WTC11 (cell line): ENCODE results near the gene CLDN22. TPM values are rescaled to one million over a fixed set of nuclear protein-coding genes. Genes with fewer than 3 reads are reported as not detected.

Experiments used
- ATAC-seq: fragments of 200-7000 bp; cut with Tn5 transposase; 2 replicates; pipeline ENCODE4 v1.10.0; 2021; ENCODE audit warnings: mild to moderate bottlenecking, moderate library complexity
- CTCF ChIA-PET: fragments of 300-600 bp; sonication (Branson Sonifier 250); formaldehyde crosslinking; loops from one replicate; lab custom pipeline; 2021; ENCODE audit warnings: antibody characterized with exemption; lab: Charles Lee
- POLR2A ChIA-PET: fragments of 350-600 bp; sonication (Branson Sonifier 250); formaldehyde crosslinking; loops from one replicate; lab custom pipeline; 2021; ENCODE audit warnings: antibody characterized with exemption; lab: Charles Lee
- DNase-seq: peaks from one replicate; pipeline ENCODE4 v3.0.0; 2021; ENCODE audit warnings: low spot score
- H3K27ac Mint-ChIP-seq: 2 replicates; pipeline ENCODE4 v1.8.0; 2021; ENCODE audit warnings: mixed read lengths
- H3K27me3 Mint-ChIP-seq: 2 replicates; pipeline ENCODE4 v1.8.0; 2021; ENCODE audit warnings: low read depth, mild to moderate bottlenecking, moderate library complexity, mixed read lengths
- H3K36me3 Mint-ChIP-seq: 2 replicates; pipeline ENCODE4 v1.8.0; 2021; ENCODE audit warnings: mixed read lengths
- H3K4me1 Mint-ChIP-seq: 2 replicates; pipeline ENCODE4 v1.8.0; 2022; ENCODE audit warnings: mixed read lengths
- H3K4me3 Mint-ChIP-seq: 2 replicates; pipeline ENCODE4 v1.8.0; 2021; ENCODE audit warnings: mild to moderate bottlenecking, moderate library complexity, mixed read lengths
- H3K9me3 Mint-ChIP-seq: 2 replicates; pipeline ENCODE4 v1.8.0; 2021; ENCODE audit warnings: mixed read lengths
- CREM ChIP-seq: sonication (generic); formaldehyde crosslinking; IDR thresholded peaks from 2 replicates; pipeline ENCODE4 v1.8.1; 2022; ENCODE audit warnings: mild to moderate bottlenecking, missing genetic modification reagents, moderate library complexity
- ELF4 ChIP-seq: sonication (generic); formaldehyde crosslinking; IDR thresholded peaks from 2 replicates; pipeline ENCODE4 v1.8.1; 2022; ENCODE audit warnings: low read depth, mild to moderate bottlenecking, moderate library complexity, missing genetic modification reagents
- HMGA2 ChIP-seq: fragments of 250-450 bp; sonication (Bioruptor Pico); IDR thresholded peaks from 2 replicates; pipeline ENCODE4 v1.4.0; 2021; ENCODE audit warnings: mild to moderate bottlenecking, moderate library complexity
- IRF2 ChIP-seq: sonication (generic); formaldehyde crosslinking; IDR thresholded peaks from 2 replicates; pipeline ENCODE4 v1.8.0; 2022; ENCODE audit warnings: low read depth, missing genetic modification reagents, borderline replicate concordance
- JAZF1 ChIP-seq: fragments of 250-450 bp; sonication (Bioruptor Pico); IDR thresholded peaks from 2 replicates; pipeline ENCODE4 v1.9.0; 2021; ENCODE audit warnings: moderate library complexity, mild to moderate bottlenecking, inconsistent platforms
- NFE2L1 ChIP-seq: sonication (generic); formaldehyde crosslinking; IDR thresholded peaks from 2 replicates; pipeline ENCODE4 v1.8.1; 2023; ENCODE audit warnings: missing genetic modification reagents
- NR2C2 ChIP-seq: sonication (generic); formaldehyde crosslinking; IDR thresholded peaks from 2 replicates; pipeline ENCODE4 v1.8.0; 2022; ENCODE audit warnings: mild to moderate bottlenecking, missing genetic modification reagents
- SOX15 ChIP-seq: fragments of 250-450 bp; sonication (Bioruptor Pico); IDR thresholded peaks from 2 replicates; pipeline ENCODE4 v1.9.0; 2021; ENCODE audit warnings: mild to moderate bottlenecking
- SP1 ChIP-seq: sonication (generic); formaldehyde crosslinking; conservative IDR thresholded peaks from 2 replicates; pipeline ENCODE4 v1.8.1; 2022; ENCODE audit warnings: missing genetic modification reagents
- TEAD1 ChIP-seq: sonication (generic); formaldehyde crosslinking; IDR thresholded peaks from 2 replicates; pipeline ENCODE4 v1.8.0; 2022; ENCODE audit warnings: mild to moderate bottlenecking, missing genetic modification reagents
- ZNF121 ChIP-seq: sonication (generic); formaldehyde crosslinking; IDR thresholded peaks from 2 replicates; pipeline ENCODE4 v1.8.0; 2023; ENCODE audit warnings: missing genetic modification reagents
- ZNF396 ChIP-seq: fragments of 250-450 bp; sonication (Bioruptor Pico); IDR thresholded peaks from 2 replicates; pipeline ENCODE4 v1.8.0; 2021; ENCODE audit warnings: mild to moderate bottlenecking, moderate library complexity, borderline replicate concordance
- total RNA-seq: library from RNA; stranded (reverse); gene quantifications from 3 replicates; pipeline ENCODE4 v1.2.3, GENCODE V29; 2021
- TF ChIP-seq, protein P1 (sequence below): sonication (generic); formaldehyde crosslinking; IDR thresholded peaks from 2 replicates; pipeline ENCODE4 v1.8.0; 2022; ENCODE audit warnings: mild to moderate bottlenecking, missing genetic modification reagents
- TF ChIP-seq, protein P2 (sequence below): sonication (generic); formaldehyde crosslinking; IDR thresholded peaks from 2 replicates; pipeline ENCODE4 v1.8.1; 2023; ENCODE audit warnings: mild to moderate bottlenecking, missing genetic modification reagents
- TF ChIP-seq, protein P3 (sequence below): sonication (generic); formaldehyde crosslinking; IDR thresholded peaks from 2 replicates; pipeline ENCODE4 v1.8.1; 2023; ENCODE audit warnings: mild to moderate bottlenecking, missing genetic modification reagents, moderate library complexity
- TF ChIP-seq, protein P4 (sequence below): fragments of 250-450 bp; sonication (Bioruptor Pico); IDR thresholded peaks from 2 replicates; pipeline ENCODE4 v1.9.0; 2021; ENCODE audit warnings: mild to moderate bottlenecking, borderline replicate concordance
- TF ChIP-seq, protein P5 (sequence below): sonication (generic); formaldehyde crosslinking; IDR thresholded peaks from 2 replicates; pipeline ENCODE4 v1.8.1; 2022; ENCODE audit warnings: missing genetic modification reagents, borderline replicate concordance
- TF ChIP-seq, protein P6 (sequence below): sonication (generic); formaldehyde crosslinking; IDR thresholded peaks from 2 replicates; pipeline ENCODE4 v1.8.1; 2023; ENCODE audit warnings: mild to moderate bottlenecking, missing genetic modification reagents, borderline replicate concordance
- TF ChIP-seq, protein P7 (sequence below): sonication (generic); formaldehyde crosslinking; IDR thresholded peaks from 2 replicates; pipeline ENCODE4 v1.8.0; 2022; ENCODE audit warnings: mild to moderate bottlenecking, missing genetic modification reagents

The CLDN22 gene
- total RNA-seq, 1 experiment from 2014 or later = not detected

DNA sequence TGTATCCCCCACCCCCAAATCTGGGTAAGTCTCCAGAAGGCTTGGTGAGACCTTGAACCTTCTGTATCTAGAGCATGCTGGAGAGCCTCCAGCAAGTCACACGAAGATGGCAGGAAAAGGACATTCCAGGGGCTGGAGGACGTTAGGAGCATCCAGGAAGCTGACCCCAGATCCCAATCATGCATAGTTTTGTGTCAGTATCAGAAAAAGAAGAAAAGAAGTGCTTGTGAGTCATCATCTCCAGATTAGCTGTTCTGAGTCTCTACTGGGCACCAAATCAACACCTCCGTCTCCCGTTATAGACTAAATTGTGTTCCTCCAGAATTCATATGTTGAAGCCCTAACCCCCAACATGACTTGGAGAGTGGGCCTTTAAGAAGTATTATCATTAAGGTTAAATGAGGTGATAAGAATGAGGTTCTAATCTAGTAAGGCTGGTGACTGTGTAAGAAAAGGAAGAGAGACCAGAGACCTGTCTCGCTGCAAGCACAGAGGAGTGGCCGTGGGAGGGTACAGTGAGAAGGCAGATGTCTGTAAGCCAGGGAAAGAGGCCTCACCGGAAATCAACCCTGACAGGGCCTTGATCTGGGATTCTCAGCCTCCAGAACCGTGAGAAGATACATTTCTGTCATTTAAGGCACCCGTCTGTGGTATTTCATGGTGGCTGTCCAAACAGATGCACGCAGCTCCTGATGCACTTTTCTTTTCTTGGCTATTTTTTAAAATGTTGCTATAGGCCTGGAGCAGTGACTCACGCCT is 40.3 kb upstream of the CLDN22 start:
- Mint-ChIP-seq H3K9me3 (peaks cover 6% of the 10 kb centered on the region), H3K4me3 (no peak overlapping the region), H3K36me3 (no peaks in the 10 kb centered on the region), H3K4me1 (peaks cover 15% of the 10 kb centered on the region), H3K27ac (no peak overlapping the region), H3K27me3 (no peaks in the 10 kb centered on the region; the same call in 1 of the 2 replicates)
- ATAC-seq = no peak
- TF ChIP-seq, protein P1, sequence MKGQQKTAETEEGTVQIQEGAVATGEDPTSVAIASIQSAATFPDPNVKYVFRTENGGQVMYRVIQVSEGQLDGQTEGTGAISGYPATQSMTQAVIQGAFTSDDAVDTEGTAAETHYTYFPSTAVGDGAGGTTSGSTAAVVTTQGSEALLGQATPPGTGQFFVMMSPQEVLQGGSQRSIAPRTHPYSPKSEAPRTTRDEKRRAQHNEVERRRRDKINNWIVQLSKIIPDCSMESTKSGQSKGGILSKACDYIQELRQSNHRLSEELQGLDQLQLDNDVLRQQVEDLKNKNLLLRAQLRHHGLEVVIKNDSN (CRISPR knock-in tag) = no peak
- TF ChIP-seq IRF2 (no peak), ELF4 (CRISPR knock-in tag) (no peak), SOX15 (CRISPR knock-in tag) (no peak), NFE2L1 (CRISPR knock-in tag) (no peak), NR2C2 (CRISPR knock-in tag) (no peak), CREM (no peak), SP1 (CRISPR knock-in tag) (no peak), ZNF121 (CRISPR knock-in tag) (no peak), HMGA2 (no peak), JAZF1 (CRISPR knock-in tag) (no peak), ZNF396 (CRISPR knock-in tag) (no peak), TEAD1 (CRISPR knock-in tag) (no peak)
- TF ChIP-seq, protein P2, sequence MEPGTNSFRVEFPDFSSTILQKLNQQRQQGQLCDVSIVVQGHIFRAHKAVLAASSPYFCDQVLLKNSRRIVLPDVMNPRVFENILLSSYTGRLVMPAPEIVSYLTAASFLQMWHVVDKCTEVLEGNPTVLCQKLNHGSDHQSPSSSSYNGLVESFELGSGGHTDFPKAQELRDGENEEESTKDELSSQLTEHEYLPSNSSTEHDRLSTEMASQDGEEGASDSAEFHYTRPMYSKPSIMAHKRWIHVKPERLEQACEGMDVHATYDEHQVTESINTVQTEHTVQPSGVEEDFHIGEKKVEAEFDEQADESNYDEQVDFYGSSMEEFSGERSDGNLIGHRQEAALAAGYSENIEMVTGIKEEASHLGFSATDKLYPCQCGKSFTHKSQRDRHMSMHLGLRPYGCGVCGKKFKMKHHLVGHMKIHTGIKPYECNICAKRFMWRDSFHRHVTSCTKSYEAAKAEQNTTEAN (CRISPR knock-in tag) = no peak
- TF ChIP-seq, protein P3, sequence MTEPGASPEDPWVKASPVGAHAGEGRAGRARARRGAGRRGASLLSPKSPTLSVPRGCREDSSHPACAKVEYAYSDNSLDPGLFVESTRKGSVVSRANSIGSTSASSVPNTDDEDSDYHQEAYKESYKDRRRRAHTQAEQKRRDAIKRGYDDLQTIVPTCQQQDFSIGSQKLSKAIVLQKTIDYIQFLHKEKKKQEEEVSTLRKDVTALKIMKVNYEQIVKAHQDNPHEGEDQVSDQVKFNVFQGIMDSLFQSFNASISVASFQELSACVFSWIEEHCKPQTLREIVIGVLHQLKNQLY (CRISPR knock-in tag) = no peak
- TF ChIP-seq, protein P4, sequence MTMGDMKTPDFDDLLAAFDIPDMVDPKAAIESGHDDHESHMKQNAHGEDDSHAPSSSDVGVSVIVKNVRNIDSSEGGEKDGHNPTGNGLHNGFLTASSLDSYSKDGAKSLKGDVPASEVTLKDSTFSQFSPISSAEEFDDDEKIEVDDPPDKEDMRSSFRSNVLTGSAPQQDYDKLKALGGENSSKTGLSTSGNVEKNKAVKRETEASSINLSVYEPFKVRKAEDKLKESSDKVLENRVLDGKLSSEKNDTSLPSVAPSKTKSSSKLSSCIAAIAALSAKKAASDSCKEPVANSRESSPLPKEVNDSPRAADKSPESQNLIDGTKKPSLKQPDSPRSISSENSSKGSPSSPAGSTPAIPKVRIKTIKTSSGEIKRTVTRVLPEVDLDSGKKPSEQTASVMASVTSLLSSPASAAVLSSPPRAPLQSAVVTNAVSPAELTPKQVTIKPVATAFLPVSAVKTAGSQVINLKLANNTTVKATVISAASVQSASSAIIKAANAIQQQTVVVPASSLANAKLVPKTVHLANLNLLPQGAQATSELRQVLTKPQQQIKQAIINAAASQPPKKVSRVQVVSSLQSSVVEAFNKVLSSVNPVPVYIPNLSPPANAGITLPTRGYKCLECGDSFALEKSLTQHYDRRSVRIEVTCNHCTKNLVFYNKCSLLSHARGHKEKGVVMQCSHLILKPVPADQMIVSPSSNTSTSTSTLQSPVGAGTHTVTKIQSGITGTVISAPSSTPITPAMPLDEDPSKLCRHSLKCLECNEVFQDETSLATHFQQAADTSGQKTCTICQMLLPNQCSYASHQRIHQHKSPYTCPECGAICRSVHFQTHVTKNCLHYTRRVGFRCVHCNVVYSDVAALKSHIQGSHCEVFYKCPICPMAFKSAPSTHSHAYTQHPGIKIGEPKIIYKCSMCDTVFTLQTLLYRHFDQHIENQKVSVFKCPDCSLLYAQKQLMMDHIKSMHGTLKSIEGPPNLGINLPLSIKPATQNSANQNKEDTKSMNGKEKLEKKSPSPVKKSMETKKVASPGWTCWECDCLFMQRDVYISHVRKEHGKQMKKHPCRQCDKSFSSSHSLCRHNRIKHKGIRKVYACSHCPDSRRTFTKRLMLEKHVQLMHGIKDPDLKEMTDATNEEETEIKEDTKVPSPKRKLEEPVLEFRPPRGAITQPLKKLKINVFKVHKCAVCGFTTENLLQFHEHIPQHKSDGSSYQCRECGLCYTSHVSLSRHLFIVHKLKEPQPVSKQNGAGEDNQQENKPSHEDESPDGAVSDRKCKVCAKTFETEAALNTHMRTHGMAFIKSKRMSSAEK (CRISPR knock-in tag) = no peak
- TF ChIP-seq, protein P5, sequence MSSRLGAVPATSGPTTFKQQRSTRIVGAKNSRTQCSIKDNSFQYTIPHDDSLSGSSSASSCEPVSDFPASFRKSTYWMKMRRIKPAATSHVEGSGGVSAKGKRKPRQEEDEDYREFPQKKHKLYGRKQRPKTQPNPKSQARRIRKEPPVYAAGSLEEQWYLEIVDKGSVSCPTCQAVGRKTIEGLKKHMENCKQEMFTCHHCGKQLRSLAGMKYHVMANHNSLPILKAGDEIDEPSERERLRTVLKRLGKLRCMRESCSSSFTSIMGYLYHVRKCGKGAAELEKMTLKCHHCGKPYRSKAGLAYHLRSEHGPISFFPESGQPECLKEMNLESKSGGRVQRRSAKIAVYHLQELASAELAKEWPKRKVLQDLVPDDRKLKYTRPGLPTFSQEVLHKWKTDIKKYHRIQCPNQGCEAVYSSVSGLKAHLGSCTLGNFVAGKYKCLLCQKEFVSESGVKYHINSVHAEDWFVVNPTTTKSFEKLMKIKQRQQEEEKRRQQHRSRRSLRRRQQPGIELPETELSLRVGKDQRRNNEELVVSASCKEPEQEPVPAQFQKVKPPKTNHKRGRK = no peak
- TF ChIP-seq, protein P6, sequence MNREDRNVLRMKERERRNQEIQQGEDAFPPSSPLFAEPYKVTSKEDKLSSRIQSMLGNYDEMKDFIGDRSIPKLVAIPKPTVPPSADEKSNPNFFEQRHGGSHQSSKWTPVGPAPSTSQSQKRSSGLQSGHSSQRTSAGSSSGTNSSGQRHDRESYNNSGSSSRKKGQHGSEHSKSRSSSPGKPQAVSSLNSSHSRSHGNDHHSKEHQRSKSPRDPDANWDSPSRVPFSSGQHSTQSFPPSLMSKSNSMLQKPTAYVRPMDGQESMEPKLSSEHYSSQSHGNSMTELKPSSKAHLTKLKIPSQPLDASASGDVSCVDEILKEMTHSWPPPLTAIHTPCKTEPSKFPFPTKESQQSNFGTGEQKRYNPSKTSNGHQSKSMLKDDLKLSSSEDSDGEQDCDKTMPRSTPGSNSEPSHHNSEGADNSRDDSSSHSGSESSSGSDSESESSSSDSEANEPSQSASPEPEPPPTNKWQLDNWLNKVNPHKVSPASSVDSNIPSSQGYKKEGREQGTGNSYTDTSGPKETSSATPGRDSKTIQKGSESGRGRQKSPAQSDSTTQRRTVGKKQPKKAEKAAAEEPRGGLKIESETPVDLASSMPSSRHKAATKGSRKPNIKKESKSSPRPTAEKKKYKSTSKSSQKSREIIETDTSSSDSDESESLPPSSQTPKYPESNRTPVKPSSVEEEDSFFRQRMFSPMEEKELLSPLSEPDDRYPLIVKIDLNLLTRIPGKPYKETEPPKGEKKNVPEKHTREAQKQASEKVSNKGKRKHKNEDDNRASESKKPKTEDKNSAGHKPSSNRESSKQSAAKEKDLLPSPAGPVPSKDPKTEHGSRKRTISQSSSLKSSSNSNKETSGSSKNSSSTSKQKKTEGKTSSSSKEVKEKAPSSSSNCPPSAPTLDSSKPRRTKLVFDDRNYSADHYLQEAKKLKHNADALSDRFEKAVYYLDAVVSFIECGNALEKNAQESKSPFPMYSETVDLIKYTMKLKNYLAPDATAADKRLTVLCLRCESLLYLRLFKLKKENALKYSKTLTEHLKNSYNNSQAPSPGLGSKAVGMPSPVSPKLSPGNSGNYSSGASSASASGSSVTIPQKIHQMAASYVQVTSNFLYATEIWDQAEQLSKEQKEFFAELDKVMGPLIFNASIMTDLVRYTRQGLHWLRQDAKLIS (CRISPR knock-in tag) = no peak
- TF ChIP-seq, protein P7, sequence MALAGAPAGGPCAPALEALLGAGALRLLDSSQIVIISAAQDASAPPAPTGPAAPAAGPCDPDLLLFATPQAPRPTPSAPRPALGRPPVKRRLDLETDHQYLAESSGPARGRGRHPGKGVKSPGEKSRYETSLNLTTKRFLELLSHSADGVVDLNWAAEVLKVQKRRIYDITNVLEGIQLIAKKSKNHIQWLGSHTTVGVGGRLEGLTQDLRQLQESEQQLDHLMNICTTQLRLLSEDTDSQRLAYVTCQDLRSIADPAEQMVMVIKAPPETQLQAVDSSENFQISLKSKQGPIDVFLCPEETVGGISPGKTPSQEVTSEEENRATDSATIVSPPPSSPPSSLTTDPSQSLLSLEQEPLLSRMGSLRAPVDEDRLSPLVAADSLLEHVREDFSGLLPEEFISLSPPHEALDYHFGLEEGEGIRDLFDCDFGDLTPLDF (CRISPR knock-in tag) = no peak
- POLR2A ChIA-PET = no interaction called here
- DNase-seq = no peak
- CTCF ChIA-PET = no interaction called here
